Measurements from ENCODE around the gene DLG1. TPM values are rescaled to one million over a fixed set of nuclear protein-coding genes. Genes with fewer than 3 reads are reported as not detected.

Gene DLG1
- total RNA-seq, 1 donor from 2014 or later, result 85.0 TPM

GRCh38 chr3:197168063-197168462 lies 130.3 kb downstream of the DLG1 start:
- H3K4me3 Mint-ChIP-seq, result no peak overlapping the region
- H3K36me3 Mint-ChIP-seq (ENCODE audit: low read depth), result peaks cover 11% of the 10 kb centered on the region
- no peak for DNase-seq (ENCODE audit: low spot score)
- H3K27ac Mint-ChIP-seq, result no peak overlapping the region
- no peaks in the 10 kb centered on the region for H3K27me3 Mint-ChIP-seq (ENCODE audit: insufficient read depth)
- H3K9me3 Mint-ChIP-seq, result no peaks in the 10 kb centered on the region
- peaks cover 3% of the 10 kb centered on the region for H3K4me1 Mint-ChIP-seq (ENCODE audit: low read depth)
- intact Hi-C loops (cut with micrococcal nuclease), result no loop called here

DNA sequence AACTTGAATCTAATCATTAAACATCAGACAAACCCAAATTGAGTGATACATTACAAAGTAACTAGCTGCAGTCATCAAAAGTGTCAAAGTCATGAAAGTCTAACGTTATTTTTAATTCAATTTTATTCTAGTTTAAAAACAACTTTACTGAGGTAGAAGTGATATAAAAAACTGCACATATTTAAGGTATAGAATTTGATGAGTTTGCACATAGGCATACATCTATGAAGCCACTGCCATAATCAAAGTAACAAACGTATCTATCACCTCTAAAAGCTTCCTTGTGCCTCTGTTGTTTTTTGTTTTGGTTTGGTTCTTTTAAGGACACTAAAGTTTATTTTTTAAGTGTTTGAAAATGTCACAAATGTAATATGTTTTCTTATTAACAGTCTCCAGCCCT lies 130.9 kb downstream of the DLG1 start:
- H3K27ac Mint-ChIP-seq, result no peak overlapping the region
- peaks cover 4% of the 10 kb centered on the region for H3K4me1 Mint-ChIP-seq (ENCODE audit: low read depth)
- peaks cover 13% of the 10 kb centered on the region for H3K36me3 Mint-ChIP-seq (ENCODE audit: low read depth)
- H3K4me3 Mint-ChIP-seq, result no peak overlapping the region
- H3K27me3 Mint-ChIP-seq (ENCODE audit: insufficient read depth), result no peaks in the 10 kb centered on the region
- no peaks in the 10 kb centered on the region for H3K9me3 Mint-ChIP-seq
- DNase-seq (ENCODE audit: low spot score), result no peak
- intact Hi-C loops (cut with micrococcal nuclease), result no loop called here

GRCh38 chr3:197165890-197166289 lies 132.5 kb downstream of the DLG1 start:
- Mint-ChIP-seq H3K9me3 (no peaks in the 10 kb centered on the region), H3K4me1 (ENCODE audit: low read depth) (peaks cover 4% of the 10 kb centered on the region), H3K27me3 (ENCODE audit: insufficient read depth) (no peaks in the 10 kb centered on the region), H3K36me3 (ENCODE audit: low read depth) (peaks cover 15% of the 10 kb centered on the region), H3K4me3 (no peak overlapping the region), H3K27ac (no peak overlapping the region)
- intact Hi-C loops (cut with micrococcal nuclease), result no loop called here
- DNase-seq (ENCODE audit: low spot score), result no peak

GRCh38 chr3:197155046-197155445 lies 143.4 kb downstream of the DLG1 start:
- H3K9me3 Mint-ChIP-seq, result peaks cover 35% of the 10 kb centered on the region

DNA sequence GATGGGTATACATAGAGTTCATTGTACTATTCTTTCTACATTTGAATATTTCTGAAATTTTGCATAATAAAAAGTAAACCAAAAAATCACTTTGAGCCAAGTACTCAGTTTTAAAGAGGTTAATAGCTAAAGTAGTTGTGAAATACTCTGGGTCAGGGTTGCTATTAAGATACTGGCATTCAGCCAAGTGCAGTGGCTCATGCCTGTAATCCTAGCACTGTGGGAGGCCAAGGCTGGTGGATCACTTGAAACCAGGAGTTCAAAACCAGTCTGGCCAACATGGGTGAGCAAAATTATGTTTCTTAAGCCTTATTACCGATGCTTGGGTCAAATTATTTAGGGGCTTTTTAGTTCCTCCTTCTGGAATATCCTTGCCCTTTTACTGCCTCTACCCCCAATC lies 146.8 kb downstream of the DLG1 start:
- Mint-ChIP-seq H3K27ac (no peak overlapping the region), H3K4me3 (no peak overlapping the region), H3K27me3 (ENCODE audit: insufficient read depth) (no peaks in the 10 kb centered on the region), H3K9me3 (peaks cover 20% of the 10 kb centered on the region), H3K4me1 (ENCODE audit: low read depth) (no peaks in the 10 kb centered on the region), H3K36me3 (ENCODE audit: low read depth) (peaks cover 27% of the 10 kb centered on the region)
- intact Hi-C loops (cut with micrococcal nuclease), result no loop called here
- DNase-seq (ENCODE audit: low spot score), result no peak

More at GRCh38 chr3:197155046-197155445, 143.4 kb downstream of the DLG1 start:
- DNase-seq (ENCODE audit: low spot score), result no peak
- H3K36me3 Mint-ChIP-seq (ENCODE audit: low read depth), result peaks cover 38% of the 10 kb centered on the region
- no peaks in the 10 kb centered on the region for H3K4me1 Mint-ChIP-seq (ENCODE audit: low read depth)
- H3K27me3 Mint-ChIP-seq (ENCODE audit: insufficient read depth), result no peaks in the 10 kb centered on the region
- intact Hi-C loops (cut with micrococcal nuclease), result no loop called here
- H3K27ac Mint-ChIP-seq, result no peak overlapping the region
- H3K4me3 Mint-ChIP-seq, result no peak overlapping the region

- H3K27me3 Mint-ChIP-seq (ENCODE audit: insufficient read depth), result no peaks in the 10 kb centered on the region
- peaks cover 17% of the 10 kb centered on the region for H3K36me3 Mint-ChIP-seq (ENCODE audit: low read depth)
- no peak overlapping the region for H3K27ac Mint-ChIP-seq
- peaks cover 1% of the 10 kb centered on the region for H3K9me3 Mint-ChIP-seq
- no peak for DNase-seq (ENCODE audit: low spot score)
- no peaks in the 10 kb centered on the region for H3K4me1 Mint-ChIP-seq (ENCODE audit: low read depth)
- H3K4me3 Mint-ChIP-seq, result no peak overlapping the region
- intact Hi-C loops (cut with micrococcal nuclease), result no loop called here
Measured at GRCh38 chr3:197149528-197149927, 148.9 kb downstream of the DLG1 start.

DNA sequence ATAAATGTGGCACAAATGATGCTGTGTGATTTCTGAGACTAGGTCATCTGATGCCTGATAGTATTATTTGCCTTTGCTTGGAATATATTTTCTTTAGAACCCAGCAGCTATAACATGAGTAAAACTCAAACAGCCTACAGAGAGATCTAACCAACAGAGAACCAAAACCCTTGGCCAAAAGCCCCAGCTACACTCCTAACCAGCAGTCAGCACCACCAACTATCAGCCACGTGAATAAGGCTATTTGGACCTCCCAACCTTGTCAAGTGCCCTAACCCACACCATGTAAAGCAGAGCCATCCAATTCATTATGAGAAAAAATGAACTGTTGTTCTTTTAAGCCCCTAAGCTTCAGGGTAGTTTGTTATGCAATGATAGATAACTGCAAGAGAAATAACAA lies 154.2 kb downstream of the DLG1 start:
- Mint-ChIP-seq H3K9me3 (no peaks in the 10 kb centered on the region), H3K27ac (no peak overlapping the region), H3K4me1 (ENCODE audit: low read depth) (peaks cover 11% of the 10 kb centered on the region), H3K27me3 (ENCODE audit: insufficient read depth) (no peaks in the 10 kb centered on the region), H3K36me3 (ENCODE audit: low read depth) (peaks cover 27% of the 10 kb centered on the region), H3K4me3 (no peak overlapping the region)
- intact Hi-C loops (cut with micrococcal nuclease), result no loop called here
- DNase-seq (ENCODE audit: low spot score), result no peak

GRCh38 chr3:197139586-197139985 lies 158.8 kb downstream of the DLG1 start:
- Mint-ChIP-seq H3K36me3 (ENCODE audit: low read depth) (peaks cover 42% of the 10 kb centered on the region), H3K4me3 (no peak overlapping the region), H3K27ac (no peak overlapping the region), H3K27me3 (ENCODE audit: insufficient read depth) (no peaks in the 10 kb centered on the region), H3K9me3 (peaks cover 20% of the 10 kb centered on the region), H3K4me1 (ENCODE audit: low read depth) (peaks cover 11% of the 10 kb centered on the region)
- DNase-seq (ENCODE audit: low spot score), result no peak
- intact Hi-C loops (cut with micrococcal nuclease), result no loop called here

DNA sequence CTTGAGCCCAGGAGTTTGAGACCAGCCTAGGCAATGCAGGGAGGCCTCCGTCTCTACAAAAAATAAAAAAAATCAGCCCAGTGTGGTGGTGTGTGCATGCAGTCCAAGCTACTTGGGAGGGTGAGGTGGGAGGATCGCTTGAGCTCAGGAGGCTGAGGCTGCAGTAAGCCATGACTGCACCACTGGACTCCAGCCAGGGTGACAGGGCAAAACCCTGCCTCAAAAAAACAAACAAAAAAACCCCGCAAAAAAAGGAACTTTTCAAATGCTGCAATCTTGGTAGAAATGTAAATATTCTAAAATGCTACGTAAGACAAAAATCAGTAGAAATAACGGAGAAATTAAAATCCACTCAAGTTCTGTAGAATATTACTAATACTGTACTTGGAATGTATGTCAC lies 160.7 kb downstream of the DLG1 start:
- no peak overlapping the region for H3K4me3 Mint-ChIP-seq
- no peak overlapping the region for H3K27ac Mint-ChIP-seq
- peaks cover 11% of the 10 kb centered on the region for H3K4me1 Mint-ChIP-seq (ENCODE audit: low read depth)
- no peak for DNase-seq (ENCODE audit: low spot score)
- H3K27me3 Mint-ChIP-seq (ENCODE audit: insufficient read depth), result no peaks in the 10 kb centered on the region
- H3K36me3 Mint-ChIP-seq (ENCODE audit: low read depth), result peaks cover 52% of the 10 kb centered on the region
- intact Hi-C loops (cut with micrococcal nuclease), result no loop called here
- peaks cover 36% of the 10 kb centered on the region for H3K9me3 Mint-ChIP-seq

DNA sequence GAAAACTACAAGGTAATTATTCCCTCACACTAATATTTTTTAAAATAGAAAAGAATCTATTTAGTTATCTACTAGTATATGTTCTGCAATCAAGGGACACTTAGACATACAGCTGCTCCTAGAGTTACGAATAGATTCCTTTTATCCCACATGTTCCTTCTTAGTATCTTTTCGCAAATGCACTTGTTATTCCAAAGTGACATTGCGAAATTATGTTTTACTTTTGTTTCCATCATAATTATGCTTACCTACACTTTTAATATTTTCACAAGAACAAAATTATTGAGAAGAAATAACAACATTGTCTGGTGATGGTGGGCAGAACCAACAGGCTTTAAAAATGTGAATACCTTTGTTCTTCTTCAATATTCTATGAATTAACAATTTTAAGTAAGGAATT lies 161.7 kb downstream of the DLG1 start:
- DNase-seq (ENCODE audit: low spot score), result no peak
- Mint-ChIP-seq H3K4me3 (no peak overlapping the region), H3K4me1 (ENCODE audit: low read depth) (peaks cover 11% of the 10 kb centered on the region), H3K27ac (no peak overlapping the region), H3K27me3 (ENCODE audit: insufficient read depth) (no peaks in the 10 kb centered on the region), H3K9me3 (peaks cover 36% of the 10 kb centered on the region), H3K36me3 (ENCODE audit: low read depth) (peaks cover 58% of the 10 kb centered on the region)
- intact Hi-C loops (cut with micrococcal nuclease), result no loop called here

DNA sequence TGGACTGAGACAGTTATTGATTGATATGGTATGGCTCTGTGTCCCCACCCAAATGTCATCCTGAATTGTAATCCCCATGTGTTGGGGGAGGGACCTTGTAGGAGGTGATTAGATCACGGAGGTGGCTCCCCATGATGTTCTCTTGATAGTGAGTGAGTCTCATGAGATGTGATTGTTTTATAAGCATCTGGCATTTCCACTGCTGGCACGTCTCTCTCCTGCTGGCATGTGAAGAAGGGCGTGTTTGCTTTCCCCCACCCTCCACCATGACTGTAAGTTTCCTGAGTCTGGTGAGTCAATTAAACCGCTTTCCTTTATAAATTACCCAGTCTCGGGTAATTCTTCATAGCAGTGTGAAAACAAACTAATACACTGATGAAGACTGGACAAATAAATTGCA lies 163.2 kb downstream of the DLG1 start:
- no peaks in the 10 kb centered on the region for H3K27me3 Mint-ChIP-seq (ENCODE audit: insufficient read depth)
- H3K4me1 Mint-ChIP-seq (ENCODE audit: low read depth), result peaks cover 6% of the 10 kb centered on the region
- intact Hi-C loops (cut with micrococcal nuclease), result no loop called here

GRCh38 chr3:197132916-197133530 lies 165.4 kb downstream of the DLG1 start:
- Mint-ChIP-seq H3K36me3 (ENCODE audit: low read depth) (peaks cover 57% of the 10 kb centered on the region), H3K9me3 (peaks cover 36% of the 10 kb centered on the region), H3K27ac (no peak overlapping the region), H3K27me3 (ENCODE audit: insufficient read depth) (no peaks in the 10 kb centered on the region), H3K4me1 (ENCODE audit: low read depth) (no peaks in the 10 kb centered on the region), H3K4me3 (no peak overlapping the region)
- no peak for DNase-seq (ENCODE audit: low spot score)
- intact Hi-C loops (cut with micrococcal nuclease), result no loop called here

More for the DNA sequence above, 163.2 kb downstream of the DLG1 start:
- Mint-ChIP-seq H3K4me3 (no peak overlapping the region), H3K36me3 (ENCODE audit: low read depth) (peaks cover 54% of the 10 kb centered on the region), H3K9me3 (peaks cover 36% of the 10 kb centered on the region), H3K27ac (no peak overlapping the region)
- no peak for DNase-seq (ENCODE audit: low spot score)

GRCh38 chr3:197125636-197126035 lies 172.8 kb downstream of the DLG1 start:
- Mint-ChIP-seq H3K9me3 (no peaks in the 10 kb centered on the region), H3K4me1 (ENCODE audit: low read depth) (no peaks in the 10 kb centered on the region), H3K36me3 (ENCODE audit: low read depth) (peaks cover 23% of the 10 kb centered on the region), H3K4me3 (no peak overlapping the region), H3K27me3 (ENCODE audit: insufficient read depth) (no peaks in the 10 kb centered on the region), H3K27ac (no peak overlapping the region)
- DNase-seq (ENCODE audit: low spot score), result no peak
- intact Hi-C loops (cut with micrococcal nuclease), result no loop called here

- H3K4me3 Mint-ChIP-seq, result no peak overlapping the region
- no peaks in the 10 kb centered on the region for H3K27me3 Mint-ChIP-seq (ENCODE audit: insufficient read depth)
- H3K4me1 Mint-ChIP-seq (ENCODE audit: low read depth), result no peaks in the 10 kb centered on the region
- DNase-seq (ENCODE audit: low spot score), result no peak
- no peaks in the 10 kb centered on the region for H3K9me3 Mint-ChIP-seq
- intact Hi-C loops (cut with micrococcal nuclease), result no loop called here
- H3K27ac Mint-ChIP-seq, result no peak overlapping the region
- H3K36me3 Mint-ChIP-seq (ENCODE audit: low read depth), result peaks cover 23% of the 10 kb centered on the region
Measured at GRCh38 chr3:197124713-197125112, 173.7 kb downstream of the DLG1 start.

Data from activated T-helper 1 cell treated with anti-CD3 and anti-CD28 coated beads, Interleukin-12 subunit alpha, Interleukin-12 subunit beta, Interleukin-2, Interleukin-4 antibody, amounts not matched to agents 30 ng/mL and 10 ng/mL and 1 ng/mL, durations not matched to agents 14 hours and 24 hours and 36 hours (primary cell).